ENCODE data around the gene CAMK1D.
A peak's percentile ranks its signal among the peaks of the same experiment; 100 is the strongest.

CAMK1D gene

DNA sequence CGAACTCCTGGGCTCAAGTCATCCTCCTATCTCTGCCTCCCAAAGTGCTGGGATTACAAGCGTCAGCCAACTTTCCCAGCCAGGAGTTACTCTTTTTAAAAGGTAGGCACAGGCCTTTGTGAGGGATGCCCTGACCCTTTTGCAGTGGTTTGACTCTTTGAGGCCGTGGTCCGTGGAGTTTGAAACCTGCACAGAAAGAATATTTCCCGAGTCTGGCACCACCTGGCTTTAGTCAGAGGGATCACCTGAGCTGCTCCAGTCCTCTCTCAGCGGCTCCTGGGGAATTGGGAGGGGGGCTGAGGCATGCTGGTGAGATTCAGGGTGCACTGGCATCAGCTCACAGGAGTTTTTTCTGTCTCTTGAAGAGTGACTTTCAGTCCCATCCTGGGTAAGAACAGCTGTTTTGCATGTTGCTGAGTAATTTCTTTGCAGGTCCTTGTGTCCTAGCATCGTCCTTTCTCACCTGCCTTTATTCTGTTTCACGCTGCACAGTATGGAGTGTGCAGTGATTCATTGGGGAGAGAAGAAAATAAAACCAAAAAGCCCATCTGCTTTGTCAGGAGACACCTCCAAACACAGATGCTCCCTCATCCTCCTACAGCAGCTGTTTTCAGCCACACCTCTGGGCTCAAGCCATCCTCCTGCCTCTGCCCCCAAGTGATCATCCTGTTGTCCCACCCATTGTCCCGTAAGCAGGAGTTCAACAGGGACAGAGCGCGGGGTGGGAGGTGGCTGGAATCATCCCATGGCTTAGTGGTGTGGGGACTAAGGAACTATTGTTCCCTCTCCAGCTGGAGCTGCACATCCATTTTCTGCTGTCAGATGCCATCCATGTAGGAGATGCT, 284.7 kb downstream of the CAMK1D start:
- DNase-seq, result no peak

GRCh38 chr10:12634621-12634931, 285.2 kb downstream of the CAMK1D start:
- no peak for DNase-seq

- DNase-seq, result peak in 1 of 4 experiments; percentile 8
Observed at GRCh38 chr10:12635127-12635541, 285.8 kb downstream of the CAMK1D start.

DNA sequence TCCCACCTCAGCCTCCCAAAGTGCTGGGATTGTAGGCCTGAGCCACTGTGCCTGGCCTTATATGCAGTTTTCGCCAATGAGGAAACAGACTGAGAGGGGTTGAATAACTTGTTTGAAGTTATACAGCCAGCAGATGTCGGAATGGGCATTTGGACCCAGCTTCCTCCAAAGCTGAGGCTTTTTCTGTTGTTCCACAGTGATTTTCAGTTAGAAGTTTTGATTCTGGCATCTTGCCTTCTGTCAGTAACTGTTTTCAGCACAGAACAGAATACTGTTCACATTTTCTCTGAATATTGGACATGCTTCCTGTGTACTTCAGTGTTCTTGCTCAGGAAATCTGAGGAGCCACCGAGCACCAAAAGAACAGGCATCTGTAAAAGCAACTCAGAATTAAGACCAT, 287.2 kb downstream of the CAMK1D start:
- no peak for DNase-seq

GRCh38 chr10:12637649-12638048, 288.3 kb downstream of the CAMK1D start:
- DNase-seq, result no peak

DNA sequence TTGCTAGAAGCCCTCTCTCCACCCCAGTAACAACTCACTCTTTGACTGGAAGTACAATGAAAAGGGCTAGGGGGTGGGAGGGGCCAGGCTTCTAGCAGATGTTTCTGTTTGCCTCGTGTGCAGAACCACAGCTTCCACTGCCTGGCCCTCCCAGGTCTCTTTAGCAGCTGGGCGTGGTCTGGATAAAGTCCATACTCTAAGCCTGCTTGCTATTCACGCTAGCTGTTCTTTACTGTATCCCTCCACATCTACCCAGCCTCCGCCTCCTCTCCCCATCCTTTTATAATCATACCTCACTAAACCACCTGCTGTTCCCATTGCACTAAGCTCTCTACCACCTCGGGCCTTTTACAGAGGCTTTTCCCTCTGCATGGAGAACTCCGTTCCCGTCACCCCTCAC, 288.8 kb downstream of the CAMK1D start:
- DNase-seq, result no peak

DNA sequence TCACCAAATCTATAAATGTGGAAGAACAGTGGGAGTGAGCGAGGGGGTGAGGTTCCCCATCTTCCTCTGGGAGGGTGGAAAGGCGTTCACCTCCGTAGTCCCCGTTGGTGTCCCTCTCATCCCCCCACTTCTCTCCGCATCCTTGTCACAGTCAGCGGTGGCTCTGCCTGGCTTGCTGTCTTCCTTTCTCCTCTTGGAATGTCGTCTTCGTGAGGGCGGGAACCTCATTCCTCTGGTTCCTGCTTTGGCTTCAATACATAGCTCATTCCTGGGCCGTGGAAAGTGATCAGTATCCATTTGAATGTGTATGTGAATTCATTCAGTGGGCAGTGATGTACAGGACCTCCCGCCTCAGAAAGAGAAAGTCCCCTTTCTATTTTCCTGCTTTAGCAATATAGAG, 289.4 kb downstream of the CAMK1D start:
- no peak for DNase-seq

DNA sequence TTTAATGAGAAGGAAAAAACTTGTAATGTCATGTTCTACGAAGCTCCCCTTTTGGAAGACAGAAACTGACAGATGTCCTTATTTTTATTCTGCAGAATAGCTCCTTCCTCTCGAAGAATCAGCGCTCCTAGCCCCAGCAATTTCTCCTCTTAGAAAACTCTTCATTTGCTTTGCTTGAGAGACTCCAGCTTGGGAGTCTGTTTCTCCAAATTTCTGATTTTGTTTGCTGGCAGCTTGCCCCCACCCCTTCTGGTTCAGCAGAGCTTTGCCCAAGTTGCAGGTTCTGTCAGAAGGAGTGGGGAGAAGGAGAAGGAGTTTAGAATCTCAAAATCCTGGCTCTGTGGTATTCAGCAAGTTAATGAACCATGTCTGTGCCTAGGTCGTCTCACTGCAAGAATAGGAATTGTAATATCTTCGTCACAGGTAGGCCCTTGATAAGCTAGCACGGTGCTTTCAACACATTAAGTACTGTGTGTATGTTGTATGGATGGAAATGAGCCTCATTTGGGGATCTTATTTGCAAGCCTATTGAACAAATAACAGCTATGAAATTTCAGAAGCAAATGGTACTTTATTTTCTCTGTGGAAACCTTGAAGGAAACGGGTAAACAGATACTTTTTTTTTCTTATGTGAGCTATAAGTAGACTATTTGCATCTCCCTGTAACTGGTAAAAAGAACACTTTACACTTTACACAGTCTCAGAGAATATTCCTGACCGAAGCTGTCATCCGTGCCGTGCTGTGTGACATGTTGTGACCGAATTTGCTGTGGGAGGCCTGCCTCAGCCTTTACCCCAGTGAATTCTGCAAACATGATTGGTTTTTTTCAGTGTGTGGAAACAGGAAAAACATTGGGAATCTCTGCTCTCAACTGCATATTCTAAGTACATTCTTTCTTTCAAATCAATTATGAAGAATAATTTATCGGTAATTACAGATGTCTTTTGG, 290.9 kb downstream of the CAMK1D start:
- no peak for DNase-seq

- no peak for DNase-seq
Observed at GRCh38 chr10:12642036-12642435, 292.7 kb downstream of the CAMK1D start.

DNA sequence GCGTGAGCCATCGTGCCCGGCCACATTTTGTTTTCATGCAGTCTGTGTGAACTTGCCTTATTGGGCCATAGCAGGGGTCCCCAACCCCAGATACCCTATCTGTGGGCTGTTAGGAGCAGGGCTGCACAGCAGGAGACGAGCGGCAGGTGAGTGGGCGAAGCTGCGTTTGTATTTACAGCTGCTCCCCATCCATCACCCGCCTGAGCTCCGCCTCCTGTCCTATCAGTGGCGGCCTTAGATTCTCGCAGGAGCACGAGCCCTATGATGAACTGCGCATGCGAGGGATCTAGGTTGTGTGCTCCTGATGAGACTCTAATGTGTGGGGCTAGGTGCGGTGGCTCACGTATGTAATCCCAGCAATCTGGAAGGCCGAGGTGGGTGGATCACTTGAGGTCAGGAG, 293.9 kb downstream of the CAMK1D start:
- DNase-seq, result no peak

DNA sequence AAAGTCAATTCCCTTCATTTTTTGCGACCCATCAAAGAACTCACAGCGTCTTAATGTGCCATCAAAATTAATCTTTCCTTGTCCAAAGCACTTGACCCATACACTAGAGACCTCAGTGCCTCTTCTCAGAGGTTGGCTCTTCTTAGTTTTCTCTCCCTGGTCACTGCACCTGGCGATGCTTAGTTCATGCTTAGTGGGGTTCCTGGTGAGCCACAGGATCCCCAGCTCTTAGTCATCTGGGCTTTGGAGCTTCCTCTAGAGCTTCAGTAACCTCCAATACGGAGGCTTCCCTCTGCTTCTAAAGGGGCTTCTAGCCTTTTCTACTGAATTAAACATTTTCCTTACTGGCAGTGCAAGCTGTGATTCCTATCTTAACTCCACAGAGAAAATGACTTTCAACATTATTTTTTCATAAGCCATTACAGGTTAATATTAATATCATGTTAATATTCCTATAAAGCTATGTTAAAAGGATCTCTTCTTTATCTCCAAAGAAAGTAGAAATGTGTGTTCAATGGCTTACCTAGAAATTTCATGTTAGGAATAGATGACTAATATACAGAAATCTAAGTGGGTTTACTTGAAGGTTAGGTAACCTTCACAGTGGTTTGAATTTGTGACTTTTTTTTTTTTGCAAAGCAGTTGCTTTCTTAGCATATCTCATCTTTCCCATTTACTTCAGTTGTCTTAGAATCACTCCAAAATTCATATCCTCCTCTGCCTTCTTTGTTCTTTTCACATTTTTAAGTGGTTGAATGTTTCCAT, 295.2 kb downstream of the CAMK1D start:
- no peak for DNase-seq

DNA sequence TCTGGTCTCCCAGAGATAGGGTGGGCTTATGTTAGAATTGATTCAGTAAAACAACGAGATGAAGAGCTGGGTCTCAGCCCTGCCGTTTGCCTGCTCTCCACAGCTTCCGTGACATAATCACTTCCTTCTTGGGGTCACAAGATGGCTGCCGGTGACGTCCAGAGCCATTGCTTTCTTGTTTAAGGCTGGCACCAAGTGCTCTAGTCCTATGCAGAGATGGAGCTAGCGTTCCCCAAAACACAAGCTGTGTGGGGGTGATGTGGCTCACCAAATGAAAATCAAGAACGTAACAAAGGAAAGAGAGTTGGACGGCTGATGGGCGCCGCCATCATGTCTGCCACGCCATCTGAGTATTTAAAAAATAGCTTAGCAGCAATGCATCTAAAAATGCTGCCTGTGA, 296.1 kb downstream of the CAMK1D start:
- no peak for DNase-seq

- no peak for DNase-seq
Observed at GRCh38 chr10:12649012-12649584, 299.8 kb downstream of the CAMK1D start.

GRCh38 chr10:12650122-12650521, 300.8 kb downstream of the CAMK1D start:
- no peak for DNase-seq

GRCh38 chr10:12650538-12651298, 301.4 kb downstream of the CAMK1D start:
- DNase-seq, result no peak

DNA sequence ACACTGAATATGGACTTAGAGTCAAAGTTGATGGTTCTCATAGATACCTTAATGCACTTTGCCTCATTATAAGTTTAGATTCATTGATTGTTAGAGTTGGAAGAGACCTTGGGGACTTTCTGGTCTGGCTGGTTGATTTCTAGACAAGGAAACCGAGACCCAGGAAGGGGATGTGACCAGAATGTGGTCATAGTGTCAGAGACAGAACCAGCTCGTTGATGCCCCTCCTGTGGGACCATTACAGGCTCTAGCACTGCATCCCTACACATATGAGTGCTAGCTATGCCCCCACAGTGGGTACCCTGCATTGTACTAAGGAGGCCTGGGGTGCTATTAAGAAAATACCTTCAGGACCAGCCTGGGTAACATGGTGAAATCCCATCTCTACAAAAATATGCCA, 306.6 kb downstream of the CAMK1D start:
- no peak for DNase-seq

GRCh38 chr10:12656518-12657142, 307.3 kb downstream of the CAMK1D start:
- DNase-seq, result no peak

- DNase-seq, result no peak
Observed at GRCh38 chr10:12657489-12657888, 308.1 kb downstream of the CAMK1D start.

GRCh38 chr10:12658526-12658925, 309.2 kb downstream of the CAMK1D start:
- DNase-seq, result no peak

GRCh38 chr10:12659706-12660105, 310.4 kb downstream of the CAMK1D start:
- DNase-seq, result no peak

GRCh38 chr10:12660812-12661211, 311.5 kb downstream of the CAMK1D start:
- no peak for DNase-seq

DNA sequence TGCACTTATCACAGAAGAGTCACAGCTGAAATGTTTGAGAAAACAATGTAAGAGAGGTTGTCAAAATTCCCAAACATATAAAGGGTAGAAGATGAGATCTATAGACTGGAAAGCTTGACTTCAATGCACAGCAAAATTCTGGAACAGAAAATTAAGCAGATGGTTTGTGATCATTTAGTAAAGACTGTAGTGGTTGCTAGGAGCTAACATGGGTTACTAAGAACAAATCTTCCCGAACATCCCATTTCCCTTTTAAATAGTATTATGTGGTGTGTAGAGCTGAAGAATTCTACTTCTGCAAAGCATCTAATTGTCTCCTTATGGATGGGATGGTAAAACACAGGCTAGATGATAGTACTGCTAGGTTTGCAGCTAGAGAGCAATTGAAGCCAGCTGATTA, 312.3 kb downstream of the CAMK1D start:
- DNase-seq, result no peak

Data from activated naive CD4-positive, alpha-beta T cell (primary cell).